Osteoblast (primary cell): ENCODE measurements around the gene SIRPG. TPM values are rescaled to one million over a fixed set of nuclear protein-coding genes. Genes with fewer than 3 reads are reported as not detected.

Source experiments
- DNase-seq: peaks from one replicate; pipeline ENCODE4 v3.0.0; 2011; ENCODE audit warnings: low spot score, mixed read lengths; ENCODE audit not compliant: insufficient read length; ENCODE audit errors: missing footprints
- H2AFZ ChIP-seq: 2 replicates; pipeline ENCODE4 v1.6.0; 2011; ENCODE audit warnings: mild to moderate bottlenecking, low read length
- H3K27ac ChIP-seq: 2 replicates; pipeline ENCODE4 v1.5.1; 2011; ENCODE audit warnings: mild to moderate bottlenecking, low read depth, low read length, moderate library complexity
- H3K27me3 ChIP-seq: 2 replicates; pipeline ENCODE4 v1.6.0; 2012; ENCODE audit warnings: mild to moderate bottlenecking, control low read depth, inconsistent platforms, low read length, moderate library complexity; ENCODE audit not compliant: insufficient read depth
- H3K36me3 ChIP-seq: 2 replicates; pipeline ENCODE4 v1.5.1; 2011; ENCODE audit warnings: mild to moderate bottlenecking, low read length, control low read depth, moderate library complexity; ENCODE audit not compliant: insufficient read depth
- H3K4me1 ChIP-seq: 2 replicates; pipeline ENCODE4 v1.5.1; 2011; ENCODE audit warnings: mild to moderate bottlenecking, low read length, control low read depth, moderate library complexity; ENCODE audit not compliant: insufficient read depth
- H3K4me2 ChIP-seq: 2 replicates; pipeline ENCODE4 v1.6.0; 2011; ENCODE audit warnings: mild to moderate bottlenecking, low read length; ENCODE audit not compliant: insufficient read depth
- H3K4me3 ChIP-seq: fragments of 200-600 bp; sonication (generic); 3 replicates; pipeline ENCODE4 v1.5.1; 2012; ENCODE audit warnings: mild to moderate bottlenecking, low read length, inconsistent platforms; ENCODE audit not compliant: insufficient read depth
- H3K79me2 ChIP-seq: 2 replicates; pipeline ENCODE4 v1.6.0; 2012; ENCODE audit warnings: mild to moderate bottlenecking, low read length, control low read depth, inconsistent platforms; ENCODE audit not compliant: insufficient read depth
- H3K9me3 ChIP-seq: 2 replicates; pipeline ENCODE4 v1.5.1; 2011; ENCODE audit warnings: low read depth, low read length, control low read depth
- H4K20me1 ChIP-seq: 2 replicates; pipeline ENCODE4 v1.6.0; 2012; ENCODE audit warnings: mild to moderate bottlenecking, low read length, control low read depth; ENCODE audit not compliant: insufficient read depth
- total RNA-seq: library from RNA; depleted of rRNA; stranded (reverse); fragments of >200 nt; gene quantifications from 2 replicates; pipeline ENCODE4 v1.2.3, GENCODE V29; 2012
- TF ChIP-seq, protein P1 (sequence below): IDR thresholded peaks from 2 replicates; pipeline ENCODE4 v1.5.1; 2011; ENCODE audit warnings: mild to moderate bottlenecking, low read depth, low read length, moderate library complexity; ENCODE audit errors: extremely low read depth

Gene SIRPG
- total RNA-seq, 1 donor = not detected

DNA sequence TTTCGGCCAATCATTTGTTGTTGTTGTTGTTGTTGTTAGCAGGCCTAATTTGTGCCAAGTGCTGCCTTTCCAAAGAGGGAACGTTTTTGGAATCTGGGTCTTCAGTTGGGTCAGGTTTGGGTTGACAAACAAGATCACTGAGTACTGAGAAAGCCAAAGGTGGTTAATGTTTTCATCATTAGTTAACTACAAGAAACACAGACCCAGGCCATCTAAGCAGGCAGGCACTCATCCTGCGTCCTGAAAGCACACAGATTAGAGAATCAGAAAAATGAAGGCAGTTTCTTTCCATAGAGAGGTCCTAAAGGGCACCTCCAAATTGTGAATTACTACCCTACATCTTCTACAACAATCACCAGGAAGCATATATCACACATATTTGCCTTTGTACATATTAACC, 15.1 kb upstream of the SIRPG start:
- H3K79me2 ChIP-seq = no peaks in the 10 kb centered on the region
- H4K20me1 ChIP-seq = no peaks in the 10 kb centered on the region
- H3K36me3 ChIP-seq = no peaks in the 10 kb centered on the region
- no peak overlapping the region for H3K4me2 ChIP-seq
- H3K27me3 ChIP-seq = peaks cover 3% of the 10 kb centered on the region
- no peak for DNase-seq
- TF ChIP-seq, protein P1, sequence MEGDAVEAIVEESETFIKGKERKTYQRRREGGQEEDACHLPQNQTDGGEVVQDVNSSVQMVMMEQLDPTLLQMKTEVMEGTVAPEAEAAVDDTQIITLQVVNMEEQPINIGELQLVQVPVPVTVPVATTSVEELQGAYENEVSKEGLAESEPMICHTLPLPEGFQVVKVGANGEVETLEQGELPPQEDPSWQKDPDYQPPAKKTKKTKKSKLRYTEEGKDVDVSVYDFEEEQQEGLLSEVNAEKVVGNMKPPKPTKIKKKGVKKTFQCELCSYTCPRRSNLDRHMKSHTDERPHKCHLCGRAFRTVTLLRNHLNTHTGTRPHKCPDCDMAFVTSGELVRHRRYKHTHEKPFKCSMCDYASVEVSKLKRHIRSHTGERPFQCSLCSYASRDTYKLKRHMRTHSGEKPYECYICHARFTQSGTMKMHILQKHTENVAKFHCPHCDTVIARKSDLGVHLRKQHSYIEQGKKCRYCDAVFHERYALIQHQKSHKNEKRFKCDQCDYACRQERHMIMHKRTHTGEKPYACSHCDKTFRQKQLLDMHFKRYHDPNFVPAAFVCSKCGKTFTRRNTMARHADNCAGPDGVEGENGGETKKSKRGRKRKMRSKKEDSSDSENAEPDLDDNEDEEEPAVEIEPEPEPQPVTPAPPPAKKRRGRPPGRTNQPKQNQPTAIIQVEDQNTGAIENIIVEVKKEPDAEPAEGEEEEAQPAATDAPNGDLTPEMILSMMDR = no peak
- H3K4me1 ChIP-seq = no peaks in the 10 kb centered on the region
- no peak overlapping the region for H3K27ac ChIP-seq
- H3K9me3 ChIP-seq = no peaks in the 10 kb centered on the region
- H3K4me3 ChIP-seq = no peak overlapping the region
- H2AFZ ChIP-seq = no peak overlapping the region

- TF ChIP-seq, protein P1 = no peak
- H4K20me1 ChIP-seq = no peaks in the 10 kb centered on the region
- no peak for DNase-seq
- H3K27me3 ChIP-seq = peaks cover 3% of the 10 kb centered on the region
- no peak overlapping the region for H3K4me2 ChIP-seq
- H2AFZ ChIP-seq = no peak overlapping the region
- H3K79me2 ChIP-seq = no peaks in the 10 kb centered on the region
- no peaks in the 10 kb centered on the region for H3K36me3 ChIP-seq
- H3K4me1 ChIP-seq = no peaks in the 10 kb centered on the region
- H3K4me3 ChIP-seq = no peak overlapping the region
- H3K27ac ChIP-seq = no peak overlapping the region
- H3K9me3 ChIP-seq = no peaks in the 10 kb centered on the region
Observed at GRCh38 chr20:1671891-1672669, 14.5 kb upstream of the SIRPG start.

DNA sequence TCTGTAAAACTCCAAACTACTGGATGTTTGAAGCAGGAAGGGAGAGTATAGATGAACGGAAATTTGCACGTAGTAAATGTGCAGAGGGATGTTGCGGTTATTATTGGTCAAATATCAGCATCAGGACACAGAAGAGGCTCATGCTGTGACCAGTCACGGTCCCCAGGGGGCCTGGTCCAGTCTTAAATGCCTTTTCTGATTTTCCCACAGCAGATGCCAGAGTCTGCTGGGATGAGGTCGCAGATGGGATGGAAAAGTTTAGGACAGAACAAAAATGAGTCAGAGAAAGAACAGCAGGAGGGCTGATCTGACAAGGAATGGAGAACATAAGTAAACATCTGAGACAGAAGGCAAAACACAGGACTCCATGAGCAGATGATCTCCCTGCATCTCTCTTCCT, 11.7 kb upstream of the SIRPG start:
- Histone ChIP-seq H3K4me1 (no peaks in the 10 kb centered on the region), H3K36me3 (no peaks in the 10 kb centered on the region), H2AFZ (no peak overlapping the region), H3K4me2 (no peak overlapping the region), H3K27me3 (peaks cover 3% of the 10 kb centered on the region), H3K9me3 (no peaks in the 10 kb centered on the region), H3K4me3 (no peak overlapping the region), H4K20me1 (no peaks in the 10 kb centered on the region), H3K27ac (no peak overlapping the region), H3K79me2 (no peaks in the 10 kb centered on the region)
- TF ChIP-seq, protein P1 = no peak
- DNase-seq = peak; percentile 8

- Histone ChIP-seq H3K79me2 (no peaks in the 10 kb centered on the region), H3K4me3 (no peak overlapping the region), H3K27ac (no peak overlapping the region), H3K9me3 (no peaks in the 10 kb centered on the region), H2AFZ (no peak overlapping the region), H3K4me1 (no peaks in the 10 kb centered on the region), H3K27me3 (peaks cover 4% of the 10 kb centered on the region), H4K20me1 (no peaks in the 10 kb centered on the region), H3K4me2 (no peak overlapping the region), H3K36me3 (no peaks in the 10 kb centered on the region)
- DNase-seq = no peak
- TF ChIP-seq, protein P1 = no peak
Observed at GRCh38 chr20:1667502-1668085, 10.0 kb upstream of the SIRPG start.
